Measurements from ENCODE around the gene ZNF562. TPM values are rescaled to one million over a fixed set of nuclear protein-coding genes. Genes with fewer than 3 reads are reported as not detected.

The ZNF562 gene
- total RNA-seq, 1 donor from 2014 or later: 19.3 TPM

GRCh38 chr19:9644472-9644871, 30.4 kb downstream of the ZNF562 start:
- no peak for DNase-seq (ENCODE audit: low read depth, low spot score)

- no peak for DNase-seq (ENCODE audit: low read depth, low spot score)
Observed at GRCh38 chr19:9641810-9642209, 33.1 kb downstream of the ZNF562 start.

- DNase-seq (ENCODE audit: low read depth, low spot score): no peak
Observed at GRCh38 chr19:9640956-9641355, 33.9 kb downstream of the ZNF562 start.

- DNase-seq (ENCODE audit: low read depth, low spot score): no peak
Observed at GRCh38 chr19:9636018-9636417, 38.9 kb downstream of the ZNF562 start.

GRCh38 chr19:9627856-9628255, 47.0 kb downstream of the ZNF562 start:
- DNase-seq (ENCODE audit: low read depth, low spot score): no peak

- no peak for DNase-seq (ENCODE audit: low read depth, low spot score)
Observed at GRCh38 chr19:9622531-9622930, 52.4 kb downstream of the ZNF562 start.

GRCh38 chr19:9621156-9622037, 53.5 kb downstream of the ZNF562 start, which contains the start of gene ZNF561:
Gene ZNF561 (minus strand): TSS chr19:9621232. CDS start chr19:9619456, 1,776 bp downstream.
- DNase-seq (ENCODE audit: low read depth, low spot score): peak; percentile 86

GRCh38 chr19:9620842-9621155, 54.1 kb downstream of the ZNF562 start:
- no peak for DNase-seq (ENCODE audit: low read depth, low spot score)

- DNase-seq (ENCODE audit: low read depth, low spot score): no peak
Observed at GRCh38 chr19:9615844-9616243, 59.1 kb downstream of the ZNF562 start.

- no peak for DNase-seq (ENCODE audit: low read depth, low spot score)
Observed at GRCh38 chr19:9610484-9611113, 64.3 kb downstream of the ZNF562 start.

- no peak for DNase-seq (ENCODE audit: low read depth, low spot score)
Observed at GRCh38 chr19:9608912-9609311, 66.0 kb downstream of the ZNF562 start.

- no peak for DNase-seq (ENCODE audit: low read depth, low spot score)
Observed at GRCh38 chr19:9597027-9597426, 77.9 kb downstream of the ZNF562 start.

Other genes starting within 250 kb of the ZNF562 start
- gene ZNF266, start 239.5 kb downstream of the ZNF562 start, total RNA-seq: 10.5 and 11.3 TPM in 2 replicates
- 2.1 TPM in 1 of 2 replicates, not detected in the other for gene ZNF560, start 176.5 kb downstream of the ZNF562 start, total RNA-seq
- 20.2 and 24.4 TPM in 2 replicates for gene ZNF426, start 136.5 kb downstream of the ZNF562 start, total RNA-seq
- gene ZNF121, start 90.6 kb downstream of the ZNF562 start, total RNA-seq: 35.5 and 47.3 TPM in 2 replicates
- 22.8 and 41.3 TPM in 2 replicates for gene ZNF561, start 53.9 kb downstream of the ZNF562 start, total RNA-seq
- gene ZNF846, start 93.6 kb upstream of the ZNF562 start, total RNA-seq: 5.4 and 6.7 TPM in 2 replicates
- 9.8 and 10.4 TPM in 2 replicates for gene FBXL12, start 144.0 kb upstream of the ZNF562 start, total RNA-seq
- gene UBL5, start 152.8 kb upstream of the ZNF562 start, total RNA-seq: 121 and 181 TPM in 2 replicates
- 122 and 123 TPM in 2 replicates for gene PIN1, start 160.2 kb upstream of the ZNF562 start, total RNA-seq

All from pulmonary artery endothelial cell (primary cell).